Measurements from ENCODE around the gene GRK5.
"Not testable (repeated sequence)": the region's sequence is repeated elsewhere in the genome, so short reads cannot be mapped to it uniquely, and the experiment has no call there.

DNA sequence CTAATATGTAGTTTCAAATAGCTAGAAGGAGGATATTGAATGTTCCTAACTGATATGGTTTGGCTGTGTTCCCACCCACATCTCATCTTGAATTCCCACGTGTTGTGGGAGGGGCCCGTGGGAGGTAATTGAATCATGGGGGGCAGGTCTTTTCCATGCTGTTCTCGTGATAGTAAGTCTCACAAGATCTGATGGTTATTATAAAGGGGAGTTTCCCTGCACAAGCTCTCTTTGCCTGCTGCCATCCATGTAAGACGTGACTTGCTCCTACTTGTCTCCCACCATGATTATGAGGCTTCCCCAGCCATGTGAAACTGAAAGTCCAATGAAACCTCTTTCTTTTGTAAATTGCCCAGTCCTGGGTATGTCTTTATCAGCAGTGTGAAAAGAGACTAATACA is 25.1 kb downstream of the GRK5 start:
- TF ChIP-seq, protein P1, sequence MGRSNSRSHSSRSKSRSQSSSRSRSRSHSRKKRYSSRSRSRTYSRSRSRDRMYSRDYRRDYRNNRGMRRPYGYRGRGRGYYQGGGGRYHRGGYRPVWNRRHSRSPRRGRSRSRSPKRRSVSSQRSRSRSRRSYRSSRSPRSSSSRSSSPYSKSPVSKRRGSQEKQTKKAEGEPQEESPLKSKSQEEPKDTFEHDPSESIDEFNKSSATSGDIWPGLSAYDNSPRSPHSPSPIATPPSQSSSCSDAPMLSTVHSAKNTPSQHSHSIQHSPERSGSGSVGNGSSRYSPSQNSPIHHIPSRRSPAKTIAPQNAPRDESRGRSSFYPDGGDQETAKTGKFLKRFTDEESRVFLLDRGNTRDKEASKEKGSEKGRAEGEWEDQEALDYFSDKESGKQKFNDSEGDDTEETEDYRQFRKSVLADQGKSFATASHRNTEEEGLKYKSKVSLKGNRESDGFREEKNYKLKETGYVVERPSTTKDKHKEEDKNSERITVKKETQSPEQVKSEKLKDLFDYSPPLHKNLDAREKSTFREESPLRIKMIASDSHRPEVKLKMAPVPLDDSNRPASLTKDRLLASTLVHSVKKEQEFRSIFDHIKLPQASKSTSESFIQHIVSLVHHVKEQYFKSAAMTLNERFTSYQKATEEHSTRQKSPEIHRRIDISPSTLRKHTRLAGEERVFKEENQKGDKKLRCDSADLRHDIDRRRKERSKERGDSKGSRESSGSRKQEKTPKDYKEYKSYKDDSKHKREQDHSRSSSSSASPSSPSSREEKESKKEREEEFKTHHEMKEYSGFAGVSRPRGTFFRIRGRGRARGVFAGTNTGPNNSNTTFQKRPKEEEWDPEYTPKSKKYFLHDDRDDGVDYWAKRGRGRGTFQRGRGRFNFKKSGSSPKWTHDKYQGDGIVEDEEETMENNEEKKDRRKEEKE (IDR thresholded peaks at IDR 0.05; ENCODE audit: borderline replicate concordance in 1 of 2, control insufficient read depth in 1 of 2, low read depth in 2 of 2, low read length in 1 of 2): not testable (repeated sequence)
- not testable (repeated sequence) for TF ChIP-seq ARID2 (IDR thresholded peaks at IDR 0.05); COPS2 (conservative IDR thresholded peaks at IDR 0.05); MTF1 (CRISPR knock-in tag; IDR thresholded peaks at IDR 0.05; ENCODE audit: borderline replicate concordance)
- TF ChIP-seq, protein P2, sequence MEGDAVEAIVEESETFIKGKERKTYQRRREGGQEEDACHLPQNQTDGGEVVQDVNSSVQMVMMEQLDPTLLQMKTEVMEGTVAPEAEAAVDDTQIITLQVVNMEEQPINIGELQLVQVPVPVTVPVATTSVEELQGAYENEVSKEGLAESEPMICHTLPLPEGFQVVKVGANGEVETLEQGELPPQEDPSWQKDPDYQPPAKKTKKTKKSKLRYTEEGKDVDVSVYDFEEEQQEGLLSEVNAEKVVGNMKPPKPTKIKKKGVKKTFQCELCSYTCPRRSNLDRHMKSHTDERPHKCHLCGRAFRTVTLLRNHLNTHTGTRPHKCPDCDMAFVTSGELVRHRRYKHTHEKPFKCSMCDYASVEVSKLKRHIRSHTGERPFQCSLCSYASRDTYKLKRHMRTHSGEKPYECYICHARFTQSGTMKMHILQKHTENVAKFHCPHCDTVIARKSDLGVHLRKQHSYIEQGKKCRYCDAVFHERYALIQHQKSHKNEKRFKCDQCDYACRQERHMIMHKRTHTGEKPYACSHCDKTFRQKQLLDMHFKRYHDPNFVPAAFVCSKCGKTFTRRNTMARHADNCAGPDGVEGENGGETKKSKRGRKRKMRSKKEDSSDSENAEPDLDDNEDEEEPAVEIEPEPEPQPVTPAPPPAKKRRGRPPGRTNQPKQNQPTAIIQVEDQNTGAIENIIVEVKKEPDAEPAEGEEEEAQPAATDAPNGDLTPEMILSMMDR (IDR thresholded peaks at IDR 0.05 in 2 of 3, conservative IDR thresholded peaks at IDR 0.05 in 1 of 3; ENCODE audit: insufficient read depth in 2 of 3, low read depth in 1 of 3, low read length in 3 of 3): not testable (repeated sequence)

All from K562 (cell line).